SK-N-MC (cell line): Measurements from ENCODE around the gene FAM174C.

Experiments
- EZH2 ChIP-seq: fragments of 200-600 bp; sonication (generic); IDR thresholded peaks from one replicate; pipeline ENCODE4 v1.6.1; 2017; ENCODE audit warnings: antibody characterized with exemption
- POLR2AphosphoS5 ChIP-seq: IDR thresholded peaks from 2 replicates; pipeline ENCODE4 v1.6.1; 2012; ENCODE audit warnings: mild to moderate bottlenecking, low read depth, low read length, borderline replicate concordance

DNA sequence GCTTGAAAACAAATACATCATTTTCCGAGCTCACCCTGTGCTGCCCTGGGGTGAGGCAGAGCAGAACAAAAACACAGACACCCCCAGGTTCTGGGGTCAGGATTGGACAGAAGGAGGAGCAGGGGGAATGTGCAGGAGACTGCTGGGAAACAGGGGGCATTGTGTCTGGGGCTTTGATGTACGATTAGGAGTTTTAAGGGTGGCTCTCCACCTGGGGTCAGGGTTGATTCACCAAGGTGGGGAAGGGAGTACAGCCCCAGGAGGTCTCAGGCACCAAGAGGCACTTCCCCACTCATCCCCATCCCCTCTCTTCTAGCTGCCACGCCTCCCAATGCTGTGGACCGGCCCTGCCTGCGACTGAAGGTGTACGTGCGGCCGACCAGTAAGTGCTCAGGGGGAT, 22.9 kb downstream of the FAM174C start:
- no peak for TF ChIP-seq POLR2AphosphoS5
- TF ChIP-seq EZH2: no peak
